ENCODE data around the gene TMEM8B.

The TMEM8B gene

DNA sequence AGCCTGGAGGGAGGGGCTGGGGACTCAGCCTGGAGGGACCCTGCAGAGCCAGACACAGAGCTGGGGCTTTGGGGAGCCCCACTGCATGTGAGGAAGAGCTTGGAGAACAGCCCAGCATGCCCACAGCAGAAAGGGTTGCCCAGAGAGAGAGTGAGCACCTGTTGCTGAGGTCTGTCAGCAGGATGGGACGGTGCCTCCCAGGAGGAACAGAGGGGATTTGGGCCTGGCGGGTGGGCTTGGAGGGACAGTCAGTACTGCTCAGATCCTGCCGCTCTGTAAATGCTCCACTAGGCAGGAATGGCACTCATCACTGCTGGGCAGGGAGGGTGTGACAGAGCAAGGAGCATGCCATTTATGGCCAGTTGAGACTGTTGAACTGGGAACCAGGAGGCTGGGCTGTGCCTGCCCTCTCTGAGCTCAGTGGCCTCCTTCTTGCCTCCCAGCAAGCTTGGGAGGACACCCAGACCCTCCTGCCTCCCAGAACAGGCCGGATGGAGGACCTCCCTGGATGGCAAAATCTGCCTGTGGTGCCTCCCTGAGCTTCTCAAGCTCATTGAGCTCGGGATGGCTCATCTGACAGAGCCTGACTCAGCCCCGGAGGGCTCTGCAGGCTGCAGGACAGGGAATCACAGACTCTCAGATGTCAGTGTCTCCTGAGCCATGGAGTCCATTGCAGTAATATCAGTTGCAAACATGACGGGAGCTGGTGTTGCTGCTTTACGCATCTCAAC lies 76.2 kb downstream of the TMEM8B start:
- no peak for TF ChIP-seq CTCF (IDR thresholded peaks at IDR 0.05; ENCODE audit: low read depth, low read length, missing control alignments)
- DNase-seq (ENCODE audit: extremely low read depth, low read depth), result no peak
- H3K4me3 ChIP-seq (replicated peaks; ENCODE audit: low read depth, low read length), result no peak overlapping the region

DNA sequence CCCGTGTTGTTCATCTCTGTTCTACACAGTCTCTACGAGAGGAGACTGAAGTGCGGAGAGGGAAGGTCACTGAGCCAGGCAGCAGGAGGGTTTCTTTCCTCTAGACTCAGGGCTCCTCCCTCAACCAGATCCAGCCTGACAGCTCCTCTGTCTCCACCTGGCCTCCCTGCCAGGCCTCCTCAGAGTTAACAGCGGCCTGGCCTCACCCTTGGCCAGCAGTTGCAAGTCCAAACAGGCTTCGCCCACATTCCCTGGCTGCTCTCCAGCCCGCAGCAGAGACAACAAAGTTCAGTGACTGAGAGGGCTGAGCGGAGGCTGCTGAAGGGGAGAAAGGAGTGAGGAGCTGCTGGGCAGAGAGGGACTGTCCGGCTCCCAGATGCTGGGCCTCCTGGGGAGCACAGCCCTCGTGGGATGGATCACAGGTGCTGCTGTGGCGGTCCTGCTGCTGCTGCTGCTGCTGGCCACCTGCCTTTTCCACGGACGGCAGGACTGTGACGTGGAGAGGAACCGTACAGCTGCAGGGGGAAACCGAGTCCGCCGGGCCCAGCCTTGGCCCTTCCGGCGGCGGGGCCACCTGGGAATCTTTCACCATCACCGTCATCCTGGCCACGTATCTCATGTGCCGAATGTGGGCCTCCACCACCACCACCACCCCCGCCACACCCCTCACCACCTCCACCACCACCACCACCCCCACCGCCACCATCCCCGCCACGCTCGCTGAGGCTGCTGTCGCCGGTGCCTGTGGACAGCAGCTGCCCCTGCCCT lies 77.1 kb downstream of the TMEM8B start, which contains the start of gene HRCT1:
Gene HRCT1, plus strand, starts transcription at position 291 of the 768 bp plus-strand sequence. Its CDS starts 86 bp downstream, at position 377.
- no peak within 1 kb of the TSS for H3K4me3 ChIP-seq (replicated peaks; ENCODE audit: low read depth, low read length)
- DNase-seq (ENCODE audit: extremely low read depth, low read depth), result peak; percentile 87
- no peak for TF ChIP-seq CTCF (IDR thresholded peaks at IDR 0.05; ENCODE audit: low read depth, low read length, missing control alignments)

DNA sequence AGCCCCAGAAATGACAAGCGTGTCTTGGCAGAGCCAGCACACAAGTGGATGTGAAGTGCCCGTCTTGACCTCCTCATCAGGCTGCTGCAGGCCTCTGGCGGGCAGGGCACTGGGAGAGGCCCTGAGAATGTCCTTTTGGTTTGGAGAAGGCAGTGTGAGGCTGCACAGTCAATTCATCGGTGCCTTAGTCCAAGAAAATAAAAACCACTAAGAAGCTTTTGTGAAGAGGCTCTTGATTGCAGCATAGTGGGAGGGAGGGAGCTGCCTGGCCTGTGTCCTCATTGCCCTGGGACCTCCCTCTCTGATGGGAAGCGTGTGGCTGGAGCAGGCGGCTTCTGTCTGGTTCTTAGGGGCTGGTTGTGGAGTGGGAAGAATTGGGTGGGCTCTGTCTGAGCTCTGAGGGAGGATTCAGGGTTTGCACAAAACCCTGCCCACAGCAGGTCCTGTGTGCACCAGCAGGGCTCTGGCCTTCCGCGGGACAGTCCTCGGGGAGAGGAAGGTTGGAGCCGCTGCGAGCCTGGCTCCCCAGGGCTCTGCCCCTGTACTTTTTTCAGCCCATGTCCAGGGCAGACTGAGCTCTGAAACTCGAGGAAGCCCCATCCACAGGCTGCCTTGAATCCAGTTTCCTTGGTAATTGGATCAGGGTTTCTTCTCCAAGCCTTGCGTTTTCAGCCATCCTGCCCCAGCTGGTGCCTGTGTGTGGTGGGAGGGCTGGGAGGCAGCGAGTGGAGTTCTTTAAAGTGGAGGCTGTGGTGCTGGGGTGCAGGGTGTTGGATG lies 78.1 kb downstream of the TMEM8B start:
- no peak for DNase-seq (ENCODE audit: extremely low read depth, low read depth)
- no peak for TF ChIP-seq CTCF (IDR thresholded peaks at IDR 0.05; ENCODE audit: low read depth, low read length, missing control alignments)
- no peak overlapping the region for H3K4me3 ChIP-seq (replicated peaks; ENCODE audit: low read depth, low read length)

GRCh38 chr9:35907711-35908503 lies 78.9 kb downstream of the TMEM8B start:
- TF ChIP-seq CTCF (IDR thresholded peaks at IDR 0.05; ENCODE audit: low read depth, low read length, missing control alignments), result no peak
- H3K4me3 ChIP-seq (replicated peaks; ENCODE audit: low read depth, low read length), result no peak overlapping the region
- DNase-seq (ENCODE audit: extremely low read depth, low read depth), result peak; percentile 90

DNA sequence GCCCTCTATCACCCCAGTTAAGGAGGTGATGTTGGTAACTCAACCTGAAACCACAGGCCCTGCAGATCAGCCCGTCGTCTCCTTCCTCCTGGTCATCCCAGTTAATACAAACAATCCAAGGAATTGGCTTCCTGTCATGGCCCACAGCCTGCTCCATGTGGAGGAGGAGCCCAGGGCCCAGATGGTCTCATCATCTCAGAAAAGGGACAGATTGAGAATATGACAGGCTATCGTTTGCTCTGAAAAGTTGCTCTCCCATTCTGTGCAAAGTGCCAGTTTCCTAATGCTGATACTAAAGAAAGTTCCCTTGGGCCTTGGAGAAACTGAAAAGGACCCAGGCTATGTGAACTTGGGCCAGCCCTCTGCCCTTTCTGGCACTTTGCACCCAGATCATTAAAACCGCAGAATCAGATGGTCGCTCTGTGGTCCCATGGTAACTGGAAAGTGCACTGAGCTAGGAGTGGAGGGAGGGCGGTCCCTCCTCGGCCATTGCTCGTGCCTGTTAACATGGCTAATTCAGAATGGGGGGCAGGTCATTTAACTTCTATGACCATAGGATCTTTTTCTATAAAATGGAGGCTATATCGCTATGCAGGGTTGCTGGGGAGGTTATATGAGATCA lies 79.6 kb downstream of the TMEM8B start:
- no peak overlapping the region for H3K4me3 ChIP-seq (replicated peaks; ENCODE audit: low read depth, low read length)
- peak; percentile 33 for DNase-seq (ENCODE audit: extremely low read depth, low read depth)
- no peak for TF ChIP-seq CTCF (IDR thresholded peaks at IDR 0.05; ENCODE audit: low read depth, low read length, missing control alignments)

- no peak for DNase-seq (ENCODE audit: extremely low read depth, low read depth)
- TF ChIP-seq CTCF (IDR thresholded peaks at IDR 0.05; ENCODE audit: low read depth, low read length, missing control alignments), result no peak
- H3K4me3 ChIP-seq (replicated peaks; ENCODE audit: low read depth, low read length), result no peak within 1 kb of the TSS
These were observed 80.2 kb downstream of the TMEM8B start, which contains the start of gene SPAAR for GRCh38 chr9:35909274-35909673. TSS of gene SPAAR (plus strand) at chr9:35909490. CDS start at chr9:35910464, 974 bp downstream.

Data from HFF-Myc (cell line).